Hindlimb muscle (tissue), 1 donor: ENCODE data around the gene DCAF12L2. TPM values are rescaled to one million over a fixed set of nuclear protein-coding genes. Genes with fewer than 3 reads are reported as not detected.
A peak's percentile ranks its signal among the peaks of the same experiment; 100 is the strongest.
"Not testable (repeated sequence)": the region's sequence is repeated elsewhere in the genome, so short reads cannot be mapped to it uniquely, and the experiment has no call there.

Experiments
- DNase-seq: peaks from one replicate; pipeline ENCODE4 v3.0.0-alpha.2; 2013
- polyA plus RNA-seq: library from polyadenylated mRNA; unstranded; fragments of 120-200 nt; gene quantifications from one replicate; pipeline ENCODE4 v1.2.1, GENCODE V29; 2013; ENCODE audit not compliant: insufficient read length

DCAF12L2 gene
- 10.6 TPM for polyA plus RNA-seq

GRCh38 chrX:126165721-126166461 is at the start of gene DCAF12L2:
Gene DCAF12L2, minus strand, starts transcription at chrX:126166289. Its CDS starts 365 bp downstream, at chrX:126165924.
- peak; percentile 53 for DNase-seq

GRCh38 chrX:126190888-126191287 is 24.8 kb upstream of the DCAF12L2 start:
- DNase-seq: not testable (repeated sequence)

- no peak for DNase-seq
These were observed 11.2 kb upstream of the DCAF12L2 start for GRCh38 chrX:126177133-126177840.

- no peak for DNase-seq
These were observed 4.6 kb upstream of the DCAF12L2 start for GRCh38 chrX:126170720-126171119.

- DNase-seq: no peak
These were observed 1.5 kb upstream of the DCAF12L2 start for GRCh38 chrX:126167560-126167959.

- no peak for DNase-seq
These were observed 728 bp downstream of the DCAF12L2 start for GRCh38 chrX:126165401-126165720.

GRCh38 chrX:126164689-126165400 is 1.2 kb downstream of the DCAF12L2 start:
- DNase-seq: no peak

- DNase-seq: peak; percentile 49
These were observed 1.9 kb downstream of the DCAF12L2 start for GRCh38 chrX:126164226-126164625.

- DNase-seq: no peak
These were observed 25.1 kb downstream of the DCAF12L2 start for GRCh38 chrX:126141014-126141413.

- DNase-seq: no peak
These were observed 28.2 kb downstream of the DCAF12L2 start for GRCh38 chrX:126137899-126138298.

- peak; percentile 14 for DNase-seq
These were observed 41.4 kb downstream of the DCAF12L2 start for GRCh38 chrX:126124721-126125120.
